SJSA1 (cell line): ENCODE data around the gene REXO1. TPM values are rescaled to one million over a fixed set of nuclear protein-coding genes. Genes with fewer than 3 reads are reported as not detected.
A peak's percentile ranks its signal among the peaks of the same experiment; 100 is the strongest.

ENCODE experiments used
- DNase-seq, 2 experiments: peaks; one replicate each; pipeline ENCODE4 v3.0.0-alpha.2; 2015 to 2020; ENCODE audit warnings: low spot score in 2 of 2, low read depth in 1 of 2
- H3K27ac ChIP-seq: fragments of 250-450 bp; sonication (Bioruptor Pico); 2 replicates; pipeline ENCODE4 v1.5.1; 2020; ENCODE audit warnings: mild to moderate bottlenecking, moderate library complexity
- H3K27me3 ChIP-seq: fragments of 250-450 bp; sonication (Bioruptor Pico); replicated peaks from 2 replicates; pipeline ENCODE4 v1.5.1; 2020; ENCODE audit warnings: mild to moderate bottlenecking, moderate library complexity
- H3K36me3 ChIP-seq: fragments of 250-450 bp; sonication (Bioruptor Pico); 2 replicates; pipeline ENCODE4 v1.5.1; 2020; ENCODE audit warnings: mild to moderate bottlenecking
- H3K4me1 ChIP-seq: fragments of 250-450 bp; sonication (Bioruptor Pico); replicated peaks from 2 replicates; pipeline ENCODE4 v1.6.1; 2021; ENCODE audit warnings: mild to moderate bottlenecking
- H3K4me3 ChIP-seq: fragments of 250-450 bp; sonication (Bioruptor Pico); 2 replicates; pipeline ENCODE4 v1.5.1; 2020; ENCODE audit warnings: mild to moderate bottlenecking
- H3K9me3 ChIP-seq: fragments of 250-450 bp; sonication (Bioruptor Pico); replicated peaks from 2 replicates; pipeline ENCODE4 v1.5.1; 2020; ENCODE audit warnings: mild to moderate bottlenecking
- total RNA-seq: library from RNA; depleted of rRNA; stranded (reverse); fragments of >200 nt; shearing (Covaris generic); gene quantifications from 2 replicates; pipeline ENCODE4 v1.2.3, GENCODE V29; 2014

REXO1 gene
- total RNA-seq, 1 experiment from 2014 or later: 14.1 TPM

DNA sequence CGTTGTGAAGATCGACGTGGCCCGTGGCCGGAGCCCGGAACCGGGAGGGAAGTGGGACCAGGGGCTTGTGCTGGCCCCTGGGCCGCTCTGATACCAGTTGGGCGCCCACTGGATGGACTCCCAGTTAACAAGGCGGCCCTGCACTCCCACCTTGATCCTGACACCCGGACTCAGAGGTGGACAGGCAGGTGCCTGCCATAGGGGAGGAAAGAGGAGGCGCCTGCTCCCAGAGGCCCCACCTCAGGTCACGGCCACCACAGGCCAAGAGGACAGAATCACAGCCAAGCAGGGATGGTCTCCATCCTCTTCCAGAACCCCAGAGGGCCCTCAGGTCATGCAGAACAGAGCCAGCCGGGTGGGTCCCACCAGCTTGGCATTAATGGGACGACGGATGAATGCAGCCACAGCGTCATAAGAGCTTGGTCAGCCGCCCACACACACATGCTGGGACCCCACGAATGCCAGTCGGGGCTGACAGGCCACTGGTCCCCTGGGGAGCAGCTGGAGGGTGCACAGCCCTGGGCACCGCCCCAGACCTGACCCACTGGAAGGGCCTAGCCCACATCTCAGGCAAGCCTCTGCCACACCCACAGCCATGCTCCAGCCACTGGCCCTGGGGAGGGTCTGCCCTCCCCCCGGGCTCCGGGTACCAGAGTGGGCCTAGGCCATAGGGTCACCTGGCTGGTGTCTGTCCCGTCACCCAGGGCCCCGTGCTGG lies 24.7 kb upstream of the REXO1 start:
- no peak overlapping the region for H3K27ac ChIP-seq
- H3K4me3 ChIP-seq: no peak overlapping the region
- H3K4me1 ChIP-seq: peaks cover 23% of the 10 kb centered on the region
- 0 out of 2 replicates have a peak, but pooled peaks cover 2% of the 10 kb centered on the region for H3K9me3 ChIP-seq
- DNase-seq: no peak
- peaks cover 49% of the 10 kb centered on the region for H3K36me3 ChIP-seq
- no peaks in the 10 kb centered on the region for H3K27me3 ChIP-seq

- H3K4me3 ChIP-seq: no peak overlapping the region
- no peak overlapping the region for H3K27ac ChIP-seq
- peaks cover 48% of the 10 kb centered on the region for H3K36me3 ChIP-seq
- H3K4me1 ChIP-seq: peaks cover 22% of the 10 kb centered on the region
- no peak for DNase-seq
- H3K27me3 ChIP-seq: no peaks in the 10 kb centered on the region
- H3K9me3 ChIP-seq: 0 out of 2 replicates have a peak, but pooled peaks cover 2% of the 10 kb centered on the region
Measured at GRCh38 chr19:1871630-1872029, 23.3 kb upstream of the REXO1 start.

- Histone ChIP-seq H3K27me3 (no peaks in the 10 kb centered on the region), H3K36me3 (peaks cover 43% of the 10 kb centered on the region), H3K9me3 (0 out of 2 replicates have a peak, but pooled peaks cover 2% of the 10 kb centered on the region), H3K27ac (no peak overlapping the region), H3K4me3 (no peak overlapping the region), H3K4me1 (peaks cover 18% of the 10 kb centered on the region)
- DNase-seq: no peak
Measured at GRCh38 chr19:1871140-1871597, 22.9 kb upstream of the REXO1 start.

GRCh38 chr19:1868971-1869370 lies 20.7 kb upstream of the REXO1 start:
- Histone ChIP-seq H3K9me3 (no peaks in the 10 kb centered on the region), H3K27me3 (no peaks in the 10 kb centered on the region), H3K36me3 (peaks cover 36% of the 10 kb centered on the region), H3K4me3 (no peak overlapping the region), H3K4me1 (peaks cover 12% of the 10 kb centered on the region), H3K27ac (no peak overlapping the region)
- no peak for DNase-seq

- Histone ChIP-seq H3K9me3 (no peaks in the 10 kb centered on the region), H3K36me3 (peaks cover 20% of the 10 kb centered on the region), H3K27ac (no peak overlapping the region), H3K27me3 (no peaks in the 10 kb centered on the region), H3K4me1 (peaks cover 8% of the 10 kb centered on the region), H3K4me3 (no peak overlapping the region)
- DNase-seq: no peak
Measured at GRCh38 chr19:1867349-1867724, 19.1 kb upstream of the REXO1 start.

DNA sequence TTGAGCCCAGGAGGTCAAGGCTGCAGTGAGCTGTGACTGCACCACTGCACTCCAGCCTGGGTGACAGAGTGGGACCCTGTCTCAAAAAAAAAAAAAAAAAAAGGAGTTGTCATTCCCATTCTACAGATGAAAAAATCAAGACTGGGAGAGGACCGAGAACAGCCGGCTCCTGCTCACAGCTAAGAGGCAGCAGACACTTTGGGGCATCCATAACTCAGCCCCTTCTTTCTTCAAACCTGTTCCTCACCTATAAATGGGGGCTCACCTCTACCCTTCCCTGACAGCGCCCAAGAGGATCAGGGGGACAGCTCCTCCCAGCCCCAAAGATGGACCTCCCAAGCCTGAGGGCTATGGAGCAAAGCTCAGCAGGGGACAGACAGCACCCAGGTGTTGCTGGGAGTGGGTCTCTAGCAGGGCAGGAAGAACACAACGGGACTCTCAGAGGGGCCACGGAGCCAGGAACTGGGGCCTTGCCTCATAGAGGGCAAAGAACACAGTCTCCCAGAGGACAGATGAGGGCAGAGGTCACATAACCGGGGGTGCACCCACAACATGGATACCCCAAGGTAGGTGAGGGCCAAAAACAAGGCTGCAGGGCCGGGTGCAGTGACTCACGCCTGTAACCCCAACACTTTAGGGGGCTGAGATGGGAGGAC lies 18.5 kb upstream of the REXO1 start:
- Histone ChIP-seq H3K36me3 (peaks cover 17% of the 10 kb centered on the region), H3K9me3 (no peaks in the 10 kb centered on the region), H3K27me3 (no peaks in the 10 kb centered on the region), H3K4me1 (peaks cover 13% of the 10 kb centered on the region), H3K4me3 (no peak overlapping the region), H3K27ac (no peak overlapping the region)
- DNase-seq: no peak

GRCh38 chr19:1865172-1866010 lies 17.1 kb upstream of the REXO1 start:
- Histone ChIP-seq H3K9me3 (no peaks in the 10 kb centered on the region), H3K27me3 (no peaks in the 10 kb centered on the region), H3K27ac (peak overlapping the region; percentile 83), H3K36me3 (peaks cover 9% of the 10 kb centered on the region), H3K4me3 (peak overlapping the region; percentile 57; the same call in 1 of the 2 replicates), H3K4me1 (peaks cover 19% of the 10 kb centered on the region)
- no peak for DNase-seq

DNA sequence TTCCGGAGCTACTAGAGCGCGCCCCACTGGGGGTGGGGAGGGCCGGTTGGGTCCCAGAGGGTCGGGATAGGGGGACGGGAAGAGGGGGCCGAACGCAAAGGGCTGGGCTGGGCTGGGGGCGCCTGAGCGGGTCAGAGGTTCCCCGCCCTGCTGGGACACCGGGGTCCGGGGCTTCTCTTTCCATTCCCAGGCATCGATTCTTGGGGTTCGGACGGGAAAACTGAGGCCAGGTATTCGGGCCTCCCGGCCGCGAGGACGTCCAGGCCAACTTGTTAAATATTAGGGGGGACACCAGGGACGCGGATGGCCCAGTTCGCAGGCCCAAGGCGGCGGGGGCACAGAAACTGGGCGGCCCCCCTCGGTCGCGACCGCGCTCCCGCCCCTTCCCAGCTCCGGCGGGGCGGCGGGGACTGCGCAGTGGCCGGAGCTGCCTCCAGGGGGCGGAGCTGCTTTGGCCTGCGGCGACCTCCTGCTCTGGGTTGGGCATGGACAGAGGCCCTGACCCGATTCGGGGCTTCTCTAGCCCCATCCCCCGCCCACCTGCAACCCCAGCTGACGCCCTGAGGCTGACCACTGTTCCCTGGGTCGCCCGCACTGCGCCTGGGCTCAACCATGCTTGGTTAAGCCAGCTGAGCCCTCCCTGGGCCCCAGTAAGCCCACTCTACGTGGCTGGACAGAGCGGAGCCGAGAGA lies 16.3 kb upstream of the REXO1 start:
- Histone ChIP-seq H3K27ac (peak overlapping the region; percentile 83), H3K36me3 (peaks cover 8% of the 10 kb centered on the region), H3K9me3 (no peaks in the 10 kb centered on the region), H3K4me1 (peaks cover 19% of the 10 kb centered on the region), H3K4me3 (peak overlapping the region; percentile 57), H3K27me3 (no peaks in the 10 kb centered on the region)
- peak; percentile 76 to 80 for DNase-seq

GRCh38 chr19:1863638-1864479 lies 15.6 kb upstream of the REXO1 start:
- Histone ChIP-seq H3K27ac (peak overlapping the region; percentile 83), H3K27me3 (no peaks in the 10 kb centered on the region), H3K4me1 (peaks cover 19% of the 10 kb centered on the region), H3K9me3 (no peaks in the 10 kb centered on the region), H3K36me3 (peaks cover 3% of the 10 kb centered on the region), H3K4me3 (peak overlapping the region; percentile 57)
- DNase-seq: peak; percentile 90 to 95

DNA sequence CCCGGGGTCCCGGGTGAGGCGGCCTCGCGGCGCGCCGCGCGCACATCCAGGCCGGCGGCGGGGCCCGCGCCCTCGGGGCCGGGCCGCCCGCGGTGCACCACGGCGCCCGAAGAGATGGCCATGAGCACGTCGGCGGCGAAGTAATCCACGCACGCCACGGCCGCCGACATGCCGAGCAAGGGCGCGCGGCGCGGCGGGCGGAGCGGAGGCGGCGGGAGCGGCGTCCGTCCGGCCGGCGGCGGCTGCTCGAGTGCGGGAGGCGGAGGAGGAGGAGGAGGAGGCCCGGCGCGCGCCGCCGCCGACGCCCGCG lies 15.0 kb upstream of the REXO1 start, which contains the start of gene KLF16:
KLF16 (minus strand) TSS at position 252 of the 310 bp plus-strand sequence; CDS start at position 170, 82 bp downstream.
- Histone ChIP-seq H3K4me3 (peak within 1 kb of the TSS; percentile 57), H3K36me3 (peaks cover 2% of the 10 kb centered on the region), H3K9me3 (no peaks in the 10 kb centered on the region), H3K27ac (peak within 1 kb of the TSS; percentile 83), H3K27me3 (no peaks in the 10 kb centered on the region), H3K4me1 (peaks cover 19% of the 10 kb centered on the region)
- no peak for DNase-seq

- H3K27ac ChIP-seq: no peak overlapping the region; the same call in 1 of the 2 replicates
- peak in 1 of 2 experiments; percentile 48 for DNase-seq
- H3K9me3 ChIP-seq: no peaks in the 10 kb centered on the region
Measured at GRCh38 chr19:1862424-1863327, 14.4 kb upstream of the REXO1 start.

DNA sequence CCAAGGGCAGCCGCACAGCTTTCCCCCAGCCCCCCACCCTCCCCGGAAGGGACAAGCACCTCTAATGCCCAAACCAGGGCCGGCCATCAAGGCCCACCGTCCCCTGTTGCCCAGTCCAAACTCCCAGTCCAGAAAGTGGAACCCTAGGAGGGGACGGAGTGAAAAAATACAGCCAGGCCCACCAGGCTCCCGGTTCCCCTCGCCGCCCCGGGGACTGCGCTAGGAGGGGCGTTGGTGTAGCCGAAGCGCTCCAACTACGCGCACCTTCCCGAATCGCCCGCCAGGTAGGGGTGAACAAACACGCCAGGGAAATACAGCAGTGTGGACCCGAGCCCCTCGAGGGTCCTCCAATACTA lies 13.8 kb upstream of the REXO1 start:
- Histone ChIP-seq H3K27ac (no peak overlapping the region; the same call in 1 of the 2 replicates), H3K36me3 (peaks cover 2% of the 10 kb centered on the region), H3K9me3 (no peaks in the 10 kb centered on the region), H3K27me3 (no peaks in the 10 kb centered on the region), H3K4me1 (peaks cover 19% of the 10 kb centered on the region), H3K4me3 (peak overlapping the region; percentile 57)
- no peak for DNase-seq

More at GRCh38 chr19:1862424-1863327, 14.4 kb upstream of the REXO1 start:
- no peaks in the 10 kb centered on the region for H3K27me3 ChIP-seq
- peak overlapping the region; percentile 57 for H3K4me3 ChIP-seq
- H3K36me3 ChIP-seq: peaks cover 2% of the 10 kb centered on the region
- H3K4me1 ChIP-seq: peaks cover 19% of the 10 kb centered on the region
